Hematopoietic multipotent progenitor cell treated with erythropoietin and hydrocortisone succinate and interleukin-3 and kit ligand, for 15 days (in vitro differentiated cells): Measurements from ENCODE around the gene LYPD5.
"Not testable (repeated sequence)": the region's sequence is repeated elsewhere in the genome, so short reads cannot be mapped to it uniquely, and the experiment has no call there.

Experiments used
- DNase-seq: peaks from one replicate; pipeline ENCODE4 v3.0.0-alpha.2; 2015; ENCODE audit warnings: low spot score

Gene LYPD5

GRCh38 chr19:43802216-43802951 is at the start of gene LYPD5:
Gene LYPD5 (minus strand): TSS chr19:43802447. CDS start chr19:43802380, 67 bp downstream.
- no peak for DNase-seq

- DNase-seq: no peak
Measured at GRCh38 chr19:43848821-43849220, 46.6 kb upstream of the LYPD5 start.

GRCh38 chr19:43847884-43848283 is 45.6 kb upstream of the LYPD5 start:
- no peak for DNase-seq

GRCh38 chr19:43847246-43847645 is 45.0 kb upstream of the LYPD5 start:
- DNase-seq: no peak

GRCh38 chr19:43842007-43842406 is 39.8 kb upstream of the LYPD5 start:
- no peak for DNase-seq

GRCh38 chr19:43839139-43839538 is 36.9 kb upstream of the LYPD5 start:
- DNase-seq: no peak

- peak; percentile 85 for DNase-seq
Measured at GRCh38 chr19:43826787-43827754, 24.8 kb upstream of the LYPD5 start, which contains the start of gene ZNF283. Gene ZNF283 (plus strand): TSS chr19:43827321. CDS start chr19:43833505, 6,184 bp downstream.

GRCh38 chr19:43824572-43824971 is 22.3 kb upstream of the LYPD5 start:
- DNase-seq: not testable (repeated sequence)

- DNase-seq: not testable (repeated sequence)
Measured at GRCh38 chr19:43823856-43824255, 21.6 kb upstream of the LYPD5 start.

- no peak for DNase-seq
Measured at GRCh38 chr19:43820884-43821215, 18.6 kb upstream of the LYPD5 start.

GRCh38 chr19:43820098-43820883 is 18.0 kb upstream of the LYPD5 start:
- no peak for DNase-seq

- no peak for DNase-seq
Measured at GRCh38 chr19:43818500-43818899, 16.3 kb upstream of the LYPD5 start.

- DNase-seq: not testable (repeated sequence)
Measured at GRCh38 chr19:43817454-43817853, 15.2 kb upstream of the LYPD5 start.

- DNase-seq: no peak
Measured at GRCh38 chr19:43814663-43815352, 12.6 kb upstream of the LYPD5 start.

- DNase-seq: no peak
Measured at GRCh38 chr19:43812688-43813087, 10.4 kb upstream of the LYPD5 start.

- DNase-seq: no peak
Measured at GRCh38 chr19:43812259-43812658, 10.0 kb upstream of the LYPD5 start.

GRCh38 chr19:43811837-43812236 is 9.6 kb upstream of the LYPD5 start:
- no peak for DNase-seq

- DNase-seq: peak; percentile 65
Measured at GRCh38 chr19:43809762-43810696, 7.8 kb upstream of the LYPD5 start.

- DNase-seq: no peak
Measured at GRCh38 chr19:43807651-43808050, 5.4 kb upstream of the LYPD5 start.

GRCh38 chr19:43806848-43807247 is 4.6 kb upstream of the LYPD5 start:
- no peak for DNase-seq
